PFSK-1 (cell line): ENCODE data around the gene ARL15.

Experiments used
- POLR2AphosphoS5 ChIP-seq: IDR thresholded peaks from 2 replicates; pipeline ENCODE4 v1.6.1; 2012; ENCODE audit warnings: low read depth, mild to moderate bottlenecking, control low read depth, low read length, moderate library complexity
- SIN3A ChIP-seq: IDR thresholded peaks from 2 replicates; pipeline ENCODE4 v1.6.1; 2012; ENCODE audit warnings: mild to moderate bottlenecking, low read length, moderate library complexity, borderline replicate concordance; ENCODE audit not compliant: insufficient read depth

GRCh38 chr5:54357408-54358058 lies 47.2 kb upstream of the ARL15 start:
- TF ChIP-seq POLR2AphosphoS5 (no peak), SIN3A (no peak)
